ENCODE measurements around the gene MSH5. TPM values are rescaled to one million over a fixed set of nuclear protein-coding genes. Genes with fewer than 3 reads are reported as not detected.

MSH5 gene
- total and polyA plus RNA-seq, 7 donors = 1.4 to 3.0 (median 1.8) TPM

GRCh38 chr6:31778999-31779885, 39.4 kb downstream of the MSH5 start:
- TF ChIP-seq, protein P1, sequence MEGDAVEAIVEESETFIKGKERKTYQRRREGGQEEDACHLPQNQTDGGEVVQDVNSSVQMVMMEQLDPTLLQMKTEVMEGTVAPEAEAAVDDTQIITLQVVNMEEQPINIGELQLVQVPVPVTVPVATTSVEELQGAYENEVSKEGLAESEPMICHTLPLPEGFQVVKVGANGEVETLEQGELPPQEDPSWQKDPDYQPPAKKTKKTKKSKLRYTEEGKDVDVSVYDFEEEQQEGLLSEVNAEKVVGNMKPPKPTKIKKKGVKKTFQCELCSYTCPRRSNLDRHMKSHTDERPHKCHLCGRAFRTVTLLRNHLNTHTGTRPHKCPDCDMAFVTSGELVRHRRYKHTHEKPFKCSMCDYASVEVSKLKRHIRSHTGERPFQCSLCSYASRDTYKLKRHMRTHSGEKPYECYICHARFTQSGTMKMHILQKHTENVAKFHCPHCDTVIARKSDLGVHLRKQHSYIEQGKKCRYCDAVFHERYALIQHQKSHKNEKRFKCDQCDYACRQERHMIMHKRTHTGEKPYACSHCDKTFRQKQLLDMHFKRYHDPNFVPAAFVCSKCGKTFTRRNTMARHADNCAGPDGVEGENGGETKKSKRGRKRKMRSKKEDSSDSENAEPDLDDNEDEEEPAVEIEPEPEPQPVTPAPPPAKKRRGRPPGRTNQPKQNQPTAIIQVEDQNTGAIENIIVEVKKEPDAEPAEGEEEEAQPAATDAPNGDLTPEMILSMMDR (IDR thresholded peaks at IDR 0.05) = no peak
- no peaks in the 10 kb centered on the region for H3K9me3 ChIP-seq
- intact Hi-C loops (cut with DNase I) = loop anchor here in 1 of 2 donors (10.0 kb wide), 1 partner anchor 86 kb away; the partner anchor contains the start of gene NEU1
- 88 to 91% (median 89%) methylated on average over 39 to 43 of the region's 43 CpGs for WGBS, 3 donors
- H3K27ac ChIP-seq = peak overlapping the region; percentile 2
- ATAC-seq (no peak), DNase-seq (no peak)
- no peak overlapping the region for H3K4me3 ChIP-seq
- peaks cover 17% of the 10 kb centered on the region for H3K4me1 ChIP-seq
- no peaks in the 10 kb centered on the region for H3K27me3 ChIP-seq (ENCODE audit: insufficient read depth in 3 of 3, low read length in 2 of 3)
- peaks cover 0 to 63% of the 10 kb centered on the region in 2 donors for H3K36me3 ChIP-seq (ENCODE audit: insufficient read depth in 1 of 2, low read depth in 1 of 2)

DNA sequence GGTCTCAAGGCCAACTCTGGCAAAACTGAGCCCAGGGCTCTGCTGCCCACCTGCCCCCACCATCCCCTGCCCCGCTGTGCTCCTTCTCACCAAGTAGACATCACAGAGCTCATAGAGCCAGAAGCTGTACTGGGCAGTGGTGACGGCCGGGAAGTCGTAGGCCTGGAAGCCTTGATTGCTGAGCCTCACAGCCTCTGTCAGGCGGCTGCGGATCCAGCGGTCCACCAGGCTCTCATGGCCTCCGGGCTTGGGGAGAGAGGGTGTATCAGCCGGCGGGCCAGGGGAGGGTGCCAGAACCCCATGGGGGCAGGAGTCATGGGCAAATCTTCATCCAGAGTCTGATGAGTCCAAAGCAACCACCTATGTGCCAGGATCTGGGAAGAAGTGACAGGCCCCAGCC, 40.1 kb downstream of the MSH5 start:
- H3K27ac ChIP-seq = no peak overlapping the region
- DNase-seq = no peak
- peaks cover 0 to 70% of the 10 kb centered on the region in 2 donors for H3K36me3 ChIP-seq (ENCODE audit: insufficient read depth in 1 of 2, low read depth in 1 of 2)
- intact Hi-C loops (cut with DNase I) = loop anchor here in 1 of 2 donors (10.0 kb wide), 1 partner anchor 85 kb away; the partner anchor contains the start of gene NEU1
- H3K4me3 ChIP-seq = no peak overlapping the region
- H3K9me3 ChIP-seq = no peaks in the 10 kb centered on the region
- 91 to 97% (median 92%) methylated on average over 10 of the region's 10 CpGs for WGBS, 3 donors
- ATAC-seq = no peak
- TF ChIP-seq, protein P1 (IDR thresholded peaks at IDR 0.05) = no peak
- no peaks in the 10 kb centered on the region for H3K27me3 ChIP-seq (ENCODE audit: insufficient read depth in 3 of 3, low read length in 2 of 3)
- peaks cover 17% of the 10 kb centered on the region for H3K4me1 ChIP-seq

DNA sequence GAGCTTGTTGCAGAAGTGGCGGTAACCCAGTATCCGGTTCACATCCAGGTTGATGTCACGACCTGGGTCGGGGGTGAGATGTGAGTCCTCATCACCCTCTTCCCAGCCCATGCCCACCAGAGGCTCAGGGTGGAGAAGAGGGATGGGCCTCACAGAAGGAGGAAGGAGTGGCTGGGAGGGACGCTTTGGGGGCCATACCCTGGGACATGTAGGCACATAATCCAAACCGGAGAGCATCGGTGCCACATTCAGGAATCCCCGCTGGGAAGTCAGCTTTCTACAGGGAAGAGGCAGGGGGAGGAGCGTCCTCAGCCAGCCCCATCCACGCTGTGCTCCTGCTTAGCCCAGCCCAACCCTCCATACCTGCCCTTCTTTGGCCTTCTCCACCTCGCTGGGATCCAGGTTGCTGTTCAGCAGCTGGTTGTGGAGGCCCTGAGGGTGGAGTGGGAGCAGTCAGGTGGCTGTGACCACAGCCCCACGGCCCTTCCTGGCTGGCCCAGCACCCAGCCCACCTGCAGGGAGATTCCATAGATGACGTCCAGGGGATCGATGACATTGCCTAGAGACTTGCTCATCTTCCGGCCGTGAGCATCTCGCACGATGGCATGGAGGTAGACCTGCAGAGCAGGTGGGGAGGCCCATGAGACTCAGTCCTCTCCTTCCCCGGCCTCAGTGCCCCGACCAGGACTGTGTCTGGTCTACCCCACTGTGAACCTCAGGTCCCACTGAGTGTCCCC, 40.9 kb downstream of the MSH5 start:
- TF ChIP-seq, protein P1 (IDR thresholded peaks at IDR 0.05) = no peak
- WGBS, 3 donors = 85 to 92% (median 88%) methylated on average over 20 of the region's 20 CpGs
- ATAC-seq (no peak), DNase-seq (no peak)
- Histone ChIP-seq H3K36me3 (ENCODE audit: insufficient read depth in 1 of 2, low read depth in 1 of 2) (peaks cover 0 to 77% of the 10 kb centered on the region in 2 donors), H3K9me3 (no peaks in the 10 kb centered on the region), H3K27ac (no peak overlapping the region), H3K4me1 (peaks cover 17% of the 10 kb centered on the region), H3K4me3 (no peak overlapping the region), H3K27me3 (ENCODE audit: insufficient read depth in 3 of 3, low read length in 2 of 3) (no peaks in the 10 kb centered on the region)
- intact Hi-C loops (cut with DNase I) = no loop called here

DNA sequence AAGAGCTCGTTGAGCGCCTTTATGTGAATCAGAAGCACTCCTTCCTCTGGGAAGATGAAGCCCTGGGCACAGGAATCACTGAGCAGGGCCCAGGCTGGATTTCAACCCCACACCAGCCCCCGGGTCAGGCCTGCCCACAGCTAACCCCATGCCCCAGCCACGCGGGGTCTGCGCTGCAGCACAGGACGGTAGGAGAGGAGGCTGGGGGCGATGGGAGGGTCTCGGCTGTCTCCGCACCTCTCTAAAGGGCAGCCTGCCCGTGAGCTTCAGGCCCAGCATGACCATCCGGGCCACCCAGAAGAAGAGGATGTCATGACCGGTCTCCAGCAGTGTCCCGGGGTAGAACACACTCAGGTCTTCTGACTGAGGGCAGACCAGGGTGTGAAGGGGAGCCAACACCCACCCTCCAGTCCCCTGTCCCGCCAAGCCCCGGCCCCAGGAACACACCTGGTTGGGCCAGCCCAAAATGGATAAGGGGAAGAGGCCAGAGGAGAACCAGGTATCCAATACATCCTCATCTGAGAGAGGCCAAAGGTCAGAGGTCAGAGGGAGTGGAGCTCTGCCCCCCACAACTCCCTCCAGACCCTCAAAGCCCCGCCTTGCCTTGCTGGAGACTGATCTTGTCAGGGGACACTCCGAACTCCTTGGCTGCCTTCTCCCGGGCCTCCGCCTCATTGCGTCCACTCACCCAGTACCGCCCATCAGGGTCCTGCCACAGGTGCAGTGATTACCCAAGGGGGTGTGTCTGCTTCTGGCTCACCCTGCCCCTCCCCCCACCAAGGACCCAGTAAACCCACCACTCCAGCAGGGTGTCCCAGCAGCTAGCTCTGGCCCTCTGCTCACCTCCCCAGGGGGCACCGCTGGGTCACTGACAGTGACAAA, 41.7 kb downstream of the MSH5 start:
- Histone ChIP-seq H3K4me3 (no peak overlapping the region), H3K4me1 (peaks cover 13% of the 10 kb centered on the region), H3K27me3 (ENCODE audit: insufficient read depth in 3 of 3, low read length in 2 of 3) (no peaks in the 10 kb centered on the region), H3K36me3 (ENCODE audit: insufficient read depth in 1 of 2, low read depth in 1 of 2) (peaks cover 0 to 85% of the 10 kb centered on the region in 2 donors), H3K27ac (no peak overlapping the region), H3K9me3 (no peaks in the 10 kb centered on the region)
- TF ChIP-seq, protein P1 (IDR thresholded peaks at IDR 0.05) = no peak
- WGBS, 3 donors = 93 to 94% (median 94%) methylated on average over 22 to 23 of the region's 23 CpGs
- DNase-seq (no peak), ATAC-seq (no peak)
- intact Hi-C loops (cut with DNase I) = no loop called here

All from psoas muscle (tissue), 8 donors.